Esophagus squamous epithelium (tissue), 4 donors: ENCODE data around the gene BEX4.

Experiments
- POLR2A ChIP-seq, 4 donors: fragments of 450-650 bp; IDR thresholded peaks; one replicate each; pipeline ENCODE4 v1.6.1; 2017; ENCODE audit warnings: antibody characterized with exemption in 4 of 4, mild to moderate bottlenecking in 4 of 4, moderate library complexity in 3 of 4
- TF ChIP-seq, protein P1 (sequence below), 6 experiments: fragments of 450-650 bp in 4 of 6; fragments of 200-600 bp in 2 of 6; sonication (generic) in 2 of 6; IDR thresholded peaks; one replicate each; pipeline ENCODE4 v1.5.1; 2016 to 2019; ENCODE audit warnings: antibody characterized with exemption in 6 of 6, mild to moderate bottlenecking in 4 of 6, moderate library complexity in 4 of 6

DNA sequence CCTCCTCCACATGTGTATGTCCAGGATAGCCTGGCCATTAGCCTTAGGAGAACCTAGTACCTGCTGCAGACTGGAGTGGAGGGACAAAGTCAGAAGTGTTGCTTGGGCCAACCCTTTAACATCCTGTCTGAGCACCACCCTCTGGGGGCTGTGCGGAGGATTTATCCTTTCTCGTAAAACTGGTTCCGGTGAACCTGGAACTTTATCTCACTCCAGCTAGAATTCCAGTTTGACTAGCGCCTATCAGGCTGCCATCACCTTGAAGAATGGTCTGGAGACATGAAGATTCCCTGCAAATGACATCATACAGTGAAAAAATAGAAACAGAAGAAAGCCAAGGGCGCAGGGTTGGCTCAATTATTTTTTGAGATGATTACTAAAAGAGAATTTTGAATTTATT lies 36.1 kb downstream of the BEX4 start:
- no peak for TF ChIP-seq POLR2A (IDR thresholded peaks at IDR 0.05)
- TF ChIP-seq, protein P1, sequence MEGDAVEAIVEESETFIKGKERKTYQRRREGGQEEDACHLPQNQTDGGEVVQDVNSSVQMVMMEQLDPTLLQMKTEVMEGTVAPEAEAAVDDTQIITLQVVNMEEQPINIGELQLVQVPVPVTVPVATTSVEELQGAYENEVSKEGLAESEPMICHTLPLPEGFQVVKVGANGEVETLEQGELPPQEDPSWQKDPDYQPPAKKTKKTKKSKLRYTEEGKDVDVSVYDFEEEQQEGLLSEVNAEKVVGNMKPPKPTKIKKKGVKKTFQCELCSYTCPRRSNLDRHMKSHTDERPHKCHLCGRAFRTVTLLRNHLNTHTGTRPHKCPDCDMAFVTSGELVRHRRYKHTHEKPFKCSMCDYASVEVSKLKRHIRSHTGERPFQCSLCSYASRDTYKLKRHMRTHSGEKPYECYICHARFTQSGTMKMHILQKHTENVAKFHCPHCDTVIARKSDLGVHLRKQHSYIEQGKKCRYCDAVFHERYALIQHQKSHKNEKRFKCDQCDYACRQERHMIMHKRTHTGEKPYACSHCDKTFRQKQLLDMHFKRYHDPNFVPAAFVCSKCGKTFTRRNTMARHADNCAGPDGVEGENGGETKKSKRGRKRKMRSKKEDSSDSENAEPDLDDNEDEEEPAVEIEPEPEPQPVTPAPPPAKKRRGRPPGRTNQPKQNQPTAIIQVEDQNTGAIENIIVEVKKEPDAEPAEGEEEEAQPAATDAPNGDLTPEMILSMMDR (IDR thresholded peaks at IDR 0.05) = no peak
